ENCODE measurements around the gene FLACC1. TPM values are rescaled to one million over a fixed set of nuclear protein-coding genes. Genes with fewer than 3 reads are reported as not detected.
"Not testable (repeated sequence)": the region's sequence is repeated elsewhere in the genome, so short reads cannot be mapped to it uniquely, and the experiment has no call there.

The FLACC1 gene
- total RNA-seq, 2 donors from 2014 or later: 1.3 to 2.1 TPM

- ATAC-seq; intact Hi-C loops (cut with DNase I, micrococcal nuclease); DNase-seq: not testable (repeated sequence)
Measured at GRCh38 chr2:201290457-201291148, 66.5 kb downstream of the FLACC1 start.

- DNase-seq (no peak), ATAC-seq (no peak)
- intact Hi-C loops (cut with DNase I, micrococcal nuclease): no loop called here
Measured at GRCh38 chr2:201285499-201285898, 71.6 kb downstream of the FLACC1 start.

GRCh38 chr2:201280191-201281040 is 76.7 kb downstream of the FLACC1 start:
- intact Hi-C loops (cut with DNase I, micrococcal nuclease): no loop called here
- ATAC-seq: no peak

GRCh38 chr2:201279079-201279478 is 78.1 kb downstream of the FLACC1 start:
- DNase-seq (no peak), ATAC-seq (no peak)
- intact Hi-C loops (cut with DNase I, micrococcal nuclease): no loop called here

More at GRCh38 chr2:201280191-201281040, 76.7 kb downstream of the FLACC1 start:
- no peak for DNase-seq

- DNase-seq (no peak), ATAC-seq (no peak)
- intact Hi-C loops (cut with DNase I, micrococcal nuclease): no loop called here
Measured at GRCh38 chr2:201276511-201276910, 80.6 kb downstream of the FLACC1 start.

- intact Hi-C loops (cut with DNase I, micrococcal nuclease): no loop called here
- ATAC-seq (no peak), DNase-seq (no peak)
Measured at GRCh38 chr2:201275990-201276389, 81.2 kb downstream of the FLACC1 start.

- intact Hi-C loops (cut with DNase I, micrococcal nuclease): no loop called here
- no peak for DNase-seq
Measured at GRCh38 chr2:201275069-201275468, 82.1 kb downstream of the FLACC1 start.

GRCh38 chr2:201273330-201273983 is 83.7 kb downstream of the FLACC1 start:
- intact Hi-C loops (cut with DNase I, micrococcal nuclease): no loop called here
- ATAC-seq: no peak
- DNase-seq: no peak

More at GRCh38 chr2:201275069-201275468, 82.1 kb downstream of the FLACC1 start:
- no peak for ATAC-seq

GRCh38 chr2:201271917-201272316 is 85.2 kb downstream of the FLACC1 start:
- DNase-seq: no peak
- intact Hi-C loops (cut with DNase I, micrococcal nuclease): no loop called here
- no peak for ATAC-seq

GRCh38 chr2:201270293-201271001 is 86.7 kb downstream of the FLACC1 start:
- DNase-seq (no peak), ATAC-seq (no peak)
- intact Hi-C loops (cut with DNase I, micrococcal nuclease): no loop called here

- intact Hi-C loops (cut with DNase I, micrococcal nuclease): no loop called here
- no peak for ATAC-seq
Measured at GRCh38 chr2:201269764-201270163, 87.4 kb downstream of the FLACC1 start.

GRCh38 chr2:201267278-201268030 is 89.7 kb downstream of the FLACC1 start:
- DNase-seq (no peak), ATAC-seq (no peak)
- intact Hi-C loops (cut with DNase I, micrococcal nuclease): no loop called here

More at GRCh38 chr2:201269764-201270163, 87.4 kb downstream of the FLACC1 start:
- no peak for DNase-seq

- DNase-seq: no peak
- no peak for ATAC-seq
- intact Hi-C loops (cut with DNase I, micrococcal nuclease): no loop called here
Measured at GRCh38 chr2:201266629-201267028, 90.5 kb downstream of the FLACC1 start.

- DNase-seq (no peak), ATAC-seq (no peak)
- intact Hi-C loops (cut with DNase I, micrococcal nuclease): no loop called here
Measured at GRCh38 chr2:201264472-201265173, 92.5 kb downstream of the FLACC1 start.

GRCh38 chr2:201263779-201264178 is 93.4 kb downstream of the FLACC1 start:
- no peak for ATAC-seq
- DNase-seq: no peak
- intact Hi-C loops (cut with DNase I, micrococcal nuclease): no loop called here

- intact Hi-C loops (cut with DNase I, micrococcal nuclease): no loop called here
- DNase-seq (no peak), ATAC-seq (no peak)
Measured at GRCh38 chr2:201262718-201263117, 94.4 kb downstream of the FLACC1 start.

- no peak for ATAC-seq
- intact Hi-C loops (cut with DNase I, micrococcal nuclease): no loop called here
- no peak for DNase-seq
Measured at GRCh38 chr2:201261906-201262305, 95.2 kb downstream of the FLACC1 start.

GRCh38 chr2:201261471-201261870 is 95.7 kb downstream of the FLACC1 start:
- DNase-seq (peak; percentile 60 to 61), ATAC-seq (peak; percentile 22)
- intact Hi-C loops (cut with DNase I, micrococcal nuclease): no loop called here
